ENCODE measurements around the gene AP2M1.

Gene AP2M1

DNA sequence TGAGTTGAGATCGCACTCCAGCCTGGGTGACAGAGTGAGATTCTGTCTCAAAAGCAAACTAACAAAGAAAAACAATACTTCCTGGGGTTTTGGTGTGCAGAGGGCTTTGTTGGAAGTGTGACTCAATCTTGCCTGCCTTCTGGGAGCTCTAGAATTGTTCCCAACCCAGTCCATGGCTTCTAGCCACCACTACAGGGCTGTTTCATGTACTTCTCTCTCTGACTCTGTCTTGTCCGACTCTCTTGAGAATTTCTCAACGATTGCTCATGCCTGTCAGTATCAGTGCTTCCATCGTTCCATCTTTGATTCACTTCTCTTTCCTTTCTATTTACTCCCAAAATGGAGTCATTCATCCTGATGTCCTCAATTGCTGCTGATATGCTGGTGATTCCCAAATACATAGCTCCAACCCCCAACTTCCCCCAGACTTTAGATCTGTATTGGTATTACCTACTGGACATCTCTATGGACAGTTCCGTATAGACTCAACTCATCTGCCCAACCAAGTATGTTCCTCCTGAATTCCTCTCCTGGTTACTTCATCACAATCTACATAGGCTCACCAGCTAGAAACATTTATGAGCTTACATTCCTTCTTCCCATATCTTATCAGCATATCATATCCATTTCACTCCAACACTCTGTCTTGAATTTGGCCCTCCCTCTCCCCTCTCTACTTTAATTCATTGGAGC is 1.8 kb upstream of the AP2M1 start:
- TF ChIP-seq, protein P1, sequence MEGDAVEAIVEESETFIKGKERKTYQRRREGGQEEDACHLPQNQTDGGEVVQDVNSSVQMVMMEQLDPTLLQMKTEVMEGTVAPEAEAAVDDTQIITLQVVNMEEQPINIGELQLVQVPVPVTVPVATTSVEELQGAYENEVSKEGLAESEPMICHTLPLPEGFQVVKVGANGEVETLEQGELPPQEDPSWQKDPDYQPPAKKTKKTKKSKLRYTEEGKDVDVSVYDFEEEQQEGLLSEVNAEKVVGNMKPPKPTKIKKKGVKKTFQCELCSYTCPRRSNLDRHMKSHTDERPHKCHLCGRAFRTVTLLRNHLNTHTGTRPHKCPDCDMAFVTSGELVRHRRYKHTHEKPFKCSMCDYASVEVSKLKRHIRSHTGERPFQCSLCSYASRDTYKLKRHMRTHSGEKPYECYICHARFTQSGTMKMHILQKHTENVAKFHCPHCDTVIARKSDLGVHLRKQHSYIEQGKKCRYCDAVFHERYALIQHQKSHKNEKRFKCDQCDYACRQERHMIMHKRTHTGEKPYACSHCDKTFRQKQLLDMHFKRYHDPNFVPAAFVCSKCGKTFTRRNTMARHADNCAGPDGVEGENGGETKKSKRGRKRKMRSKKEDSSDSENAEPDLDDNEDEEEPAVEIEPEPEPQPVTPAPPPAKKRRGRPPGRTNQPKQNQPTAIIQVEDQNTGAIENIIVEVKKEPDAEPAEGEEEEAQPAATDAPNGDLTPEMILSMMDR (IDR thresholded peaks at IDR 0.05): no peak
- Histone ChIP-seq H3K27me3 (no peaks in the 10 kb centered on the region), H3K4me3 (ENCODE audit: low read depth in 1 of 2, low read length in 1 of 2) (no peak overlapping the region), H3K4me1 (ENCODE audit: control insufficient read depth in 1 of 2, insufficient read depth in 1 of 2, low read depth in 1 of 2, low read length in 1 of 2) (peaks cover 22 to 29% of the 10 kb centered on the region in 2 experiments), H3K36me3 (peaks cover 60% of the 10 kb centered on the region), H3K9me3 (no peaks in the 10 kb centered on the region), H3K27ac (no peak overlapping the region)

DNA sequence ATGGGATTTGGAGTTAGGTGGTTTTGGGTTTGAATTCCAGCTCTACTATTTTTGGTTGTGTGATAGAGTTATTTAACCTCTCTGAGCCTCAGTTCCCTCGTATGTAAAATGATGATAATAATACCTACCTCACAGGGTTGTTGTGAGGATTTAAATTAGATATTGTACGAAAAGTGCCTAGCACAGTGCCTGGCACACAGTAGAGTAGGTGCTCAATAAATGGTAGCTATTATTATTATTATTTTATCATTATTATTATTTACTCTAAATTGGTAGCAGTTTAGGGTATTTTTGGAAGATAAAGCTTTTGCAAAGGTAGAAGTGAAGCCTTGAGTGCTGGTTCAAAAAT is 1.3 kb upstream of the AP2M1 start:
- H3K4me1 ChIP-seq (ENCODE audit: control insufficient read depth in 1 of 2, insufficient read depth in 1 of 2, low read depth in 1 of 2, low read length in 1 of 2): peaks cover 22 to 29% of the 10 kb centered on the region in 2 experiments
- H3K4me3 ChIP-seq (ENCODE audit: low read depth in 1 of 2, low read length in 1 of 2): no peak overlapping the region
- peaks cover 60% of the 10 kb centered on the region for H3K36me3 ChIP-seq
- H3K27ac ChIP-seq: no peak overlapping the region
- H3K9me3 ChIP-seq: no peaks in the 10 kb centered on the region
- no peaks in the 10 kb centered on the region for H3K27me3 ChIP-seq
- TF ChIP-seq, protein P1 (IDR thresholded peaks at IDR 0.05): no peak

DNA sequence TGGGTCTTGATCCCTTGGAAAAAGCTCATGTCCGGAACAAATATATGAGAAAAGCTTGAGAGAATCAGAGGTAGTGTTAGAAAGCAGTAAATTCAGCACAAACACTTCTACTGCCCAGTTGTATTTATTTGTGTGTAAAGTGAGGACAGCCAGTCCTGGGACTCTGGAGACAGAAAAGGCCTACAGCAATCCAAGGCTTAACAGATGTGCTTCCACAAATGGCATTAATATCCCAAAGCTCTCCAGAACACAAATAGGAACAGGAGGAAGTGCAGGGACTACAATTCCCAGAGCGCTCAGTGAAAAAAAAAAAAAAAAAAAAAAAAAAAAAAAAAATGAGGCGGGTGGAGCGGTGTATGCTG is 390 bp upstream of the AP2M1 start:
- Histone ChIP-seq H3K27me3 (no peaks in the 10 kb centered on the region), H3K4me3 (ENCODE audit: low read depth in 1 of 2, low read length in 1 of 2) (peak overlapping the region; percentile 97 to 99), H3K27ac (peak overlapping the region; percentile 74), H3K9me3 (no peaks in the 10 kb centered on the region), H3K4me1 (ENCODE audit: control insufficient read depth in 1 of 2, insufficient read depth in 1 of 2, low read depth in 1 of 2, low read length in 1 of 2) (peaks cover 22 to 29% of the 10 kb centered on the region in 2 experiments), H3K36me3 (peaks cover 61% of the 10 kb centered on the region)
- TF ChIP-seq, protein P1 (IDR thresholded peaks at IDR 0.05): no peak

DNA sequence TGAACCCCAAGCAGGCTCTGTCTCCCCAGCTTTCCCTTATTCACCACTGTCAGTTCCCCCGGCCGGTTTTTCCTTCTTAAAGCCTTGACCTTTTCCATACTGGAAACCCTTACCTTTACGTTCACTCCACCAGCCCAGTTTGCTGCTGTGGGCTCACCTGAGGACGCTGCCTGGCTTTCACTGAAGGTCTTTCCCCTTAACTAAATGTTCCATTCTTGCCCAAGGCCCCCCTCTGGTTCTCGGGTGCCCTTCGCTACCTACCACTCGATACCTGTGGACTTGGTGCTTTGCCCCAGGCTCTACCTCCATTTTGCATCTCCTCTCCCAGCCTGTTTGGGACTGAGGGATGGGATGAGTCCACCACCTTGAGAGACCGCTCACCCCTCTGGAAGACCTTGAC is 851 bp downstream of the AP2M1 start:
- Histone ChIP-seq H3K36me3 (peaks cover 62% of the 10 kb centered on the region), H3K27me3 (no peaks in the 10 kb centered on the region), H3K4me1 (ENCODE audit: control insufficient read depth in 1 of 2, insufficient read depth in 1 of 2, low read depth in 1 of 2, low read length in 1 of 2) (peaks cover 22 to 29% of the 10 kb centered on the region in 2 experiments), H3K4me3 (ENCODE audit: low read depth in 1 of 2, low read length in 1 of 2) (peak overlapping the region; percentile 97 to 99), H3K9me3 (no peaks in the 10 kb centered on the region), H3K27ac (peak overlapping the region; percentile 74)
- TF ChIP-seq, protein P1 (IDR thresholded peaks at IDR 0.05): no peak

DNA sequence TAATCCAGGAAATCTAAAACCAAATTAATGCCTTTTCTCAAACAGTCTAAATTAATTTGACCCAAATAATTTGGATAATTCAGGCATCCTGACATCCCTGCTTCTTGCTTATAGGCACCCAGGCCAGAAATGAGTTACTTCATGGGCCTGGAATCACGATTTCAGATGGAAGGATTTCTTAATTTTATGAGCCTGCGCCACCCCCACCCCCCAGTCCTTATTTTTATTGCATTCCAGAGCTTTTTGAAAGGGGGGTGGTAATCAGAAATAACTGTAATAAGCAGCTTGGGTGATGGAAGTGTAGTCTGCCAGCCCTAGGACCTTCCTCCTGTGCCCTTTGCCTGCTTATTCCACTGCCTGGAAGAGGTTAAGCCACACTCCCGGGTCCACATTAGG is 1.3 kb downstream of the AP2M1 start:
- H3K27me3 ChIP-seq: no peaks in the 10 kb centered on the region
- peaks cover 22 to 29% of the 10 kb centered on the region in 2 experiments for H3K4me1 ChIP-seq (ENCODE audit: control insufficient read depth in 1 of 2, insufficient read depth in 1 of 2, low read depth in 1 of 2, low read length in 1 of 2)
- H3K27ac ChIP-seq: peak overlapping the region; percentile 74
- no peaks in the 10 kb centered on the region for H3K9me3 ChIP-seq
- H3K4me3 ChIP-seq (ENCODE audit: low read depth in 1 of 2, low read length in 1 of 2): peak overlapping the region; percentile 97 to 99
- peaks cover 62% of the 10 kb centered on the region for H3K36me3 ChIP-seq
- TF ChIP-seq, protein P1 (IDR thresholded peaks at IDR 0.05): no peak

Measured in neutrophil (primary cell).